GM12892 (cell line): ENCODE results near the gene GAS7.

Experiments used
- POLR2A ChIP-seq: IDR thresholded peaks from 2 replicates; pipeline ENCODE4 v1.6.1; 2011; ENCODE audit warnings: low read depth, low read length, control low read depth
- POLR2AphosphoS5 ChIP-seq: IDR thresholded peaks from 2 replicates; pipeline ENCODE4 v1.6.1; 2011; ENCODE audit warnings: low read depth, low read length, control low read depth
- TAF1 ChIP-seq: IDR thresholded peaks from 2 replicates; pipeline ENCODE4 v1.6.1; 2011; ENCODE audit warnings: low read depth, mild to moderate bottlenecking, control low read depth, low read length, borderline replicate concordance

GRCh38 chr17:9918352-9918751 is 280.1 kb downstream of the GAS7 start:
- TF ChIP-seq POLR2A (no peak), POLR2AphosphoS5 (no peak), TAF1 (no peak)
